Effector memory CD8-positive, alpha-beta T cell (primary cell): ENCODE results near the gene SEC14L1.
A peak's percentile ranks its signal among the peaks of the same experiment; 100 is the strongest.

Experiments used
- ATAC-seq: fragments of 150-1000 bp; cut with Tn5 transposase; replicated peaks from 2 replicates; pipeline ENCODE4 v1.10.0; 2021; ENCODE audit warnings: mild to moderate bottlenecking, moderate library complexity
- DNase-seq, 3 experiments: peaks; one replicate each; pipeline ENCODE4 v3.0.0; 2021
- H3K27ac Mint-ChIP-seq, 2 donors: one replicate each; pipeline ENCODE4 v1.8.0; 2022; ENCODE audit warnings: mild to moderate bottlenecking in 2 of 2, mixed read lengths in 2 of 2, moderate library complexity in 2 of 2
- H3K27me3 Mint-ChIP-seq, 2 donors: one replicate each; pipeline ENCODE4 v1.8.0; 2022; ENCODE audit warnings: mixed read lengths in 2 of 2
- H3K36me3 Mint-ChIP-seq: one replicate; pipeline ENCODE4 v1.8.0; 2022; ENCODE audit warnings: mild to moderate bottlenecking, moderate library complexity, mixed read lengths; ENCODE audit not compliant: insufficient read depth
- H3K4me1 Mint-ChIP-seq, 2 donors: one replicate each; pipeline ENCODE4 v1.8.0; 2022; ENCODE audit warnings: low read depth in 2 of 2, mixed read lengths in 2 of 2
- H3K4me3 Mint-ChIP-seq, 2 donors: one replicate each; pipeline ENCODE4 v1.8.0; 2022; ENCODE audit warnings: mild to moderate bottlenecking in 2 of 2, mixed read lengths in 2 of 2, moderate library complexity in 2 of 2
- H3K9me3 Mint-ChIP-seq, 2 donors: one replicate each; pipeline ENCODE4 v1.8.0; 2022; ENCODE audit warnings: mixed read lengths in 2 of 2

SEC14L1 gene

GRCh38 chr17:77124192-77124889, 16.4 kb upstream of the SEC14L1 start:
- no peaks in the 10 kb centered on the region for H3K9me3 Mint-ChIP-seq
- no peak for ATAC-seq
- H3K4me3 Mint-ChIP-seq: no peak overlapping the region
- peaks cover 8 to 10% of the 10 kb centered on the region in 2 donors for H3K4me1 Mint-ChIP-seq
- H3K36me3 Mint-ChIP-seq: peaks cover 8% of the 10 kb centered on the region
- H3K27me3 Mint-ChIP-seq: no peaks in the 10 kb centered on the region
- no peak overlapping the region for H3K27ac Mint-ChIP-seq
- DNase-seq: no peak

- DNase-seq (no peak), ATAC-seq (no peak)
- Mint-ChIP-seq H3K36me3 (peaks cover 8% of the 10 kb centered on the region), H3K27me3 (no peaks in the 10 kb centered on the region), H3K9me3 (no peaks in the 10 kb centered on the region), H3K27ac (no peak overlapping the region), H3K4me1 (peaks cover 10% of the 10 kb centered on the region in 2 donors), H3K4me3 (no peak overlapping the region)
Measured at GRCh38 chr17:77125432-77125901, 15.3 kb upstream of the SEC14L1 start.

GRCh38 chr17:77126519-77126918, 14.2 kb upstream of the SEC14L1 start:
- H3K9me3 Mint-ChIP-seq: no peaks in the 10 kb centered on the region
- H3K27ac Mint-ChIP-seq: no peak overlapping the region
- no peak overlapping the region for H3K4me3 Mint-ChIP-seq
- no peaks in the 10 kb centered on the region for H3K27me3 Mint-ChIP-seq
- ATAC-seq: no peak
- H3K4me1 Mint-ChIP-seq: peaks cover 10% of the 10 kb centered on the region in 2 donors
- peaks cover 8% of the 10 kb centered on the region for H3K36me3 Mint-ChIP-seq
- DNase-seq: no peak

- H3K27me3 Mint-ChIP-seq: no peaks in the 10 kb centered on the region
- H3K36me3 Mint-ChIP-seq: peaks cover 8% of the 10 kb centered on the region
- peak overlapping the region; percentile 90 to 94 for H3K27ac Mint-ChIP-seq
- H3K9me3 Mint-ChIP-seq: no peaks in the 10 kb centered on the region
- peaks cover 10% of the 10 kb centered on the region in 2 donors for H3K4me1 Mint-ChIP-seq
- peak overlapping the region; percentile 49 to 76 for H3K4me3 Mint-ChIP-seq
- ATAC-seq: peak; percentile 91
- DNase-seq: peak; percentile 67 to 71 (median 67)
Measured at GRCh38 chr17:77127735-77128361, 12.9 kb upstream of the SEC14L1 start.

GRCh38 chr17:77128896-77129567, 11.7 kb upstream of the SEC14L1 start:
- Mint-ChIP-seq H3K4me1 (peaks cover 10% of the 10 kb centered on the region in 2 donors), H3K27me3 (no peaks in the 10 kb centered on the region), H3K36me3 (peaks cover 8% of the 10 kb centered on the region), H3K9me3 (no peaks in the 10 kb centered on the region), H3K4me3 (no peak overlapping the region), H3K27ac (peak overlapping the region; percentile 90 to 94)
- DNase-seq (no peak), ATAC-seq (no peak)

GRCh38 chr17:77129568-77130301, 11.0 kb upstream of the SEC14L1 start:
- no peak overlapping the region for H3K4me3 Mint-ChIP-seq
- ATAC-seq: no peak

GRCh38 chr17:77130525-77130924, 10.2 kb upstream of the SEC14L1 start:
- ATAC-seq: no peak
- Mint-ChIP-seq H3K4me1 (peaks cover 10% of the 10 kb centered on the region in 2 donors), H3K36me3 (peaks cover 8% of the 10 kb centered on the region), H3K27me3 (no peaks in the 10 kb centered on the region), H3K9me3 (no peaks in the 10 kb centered on the region), H3K27ac (no peak overlapping the region), H3K4me3 (no peak overlapping the region)
- DNase-seq: no peak

More at GRCh38 chr17:77129568-77130301, 11.0 kb upstream of the SEC14L1 start:
- Mint-ChIP-seq H3K36me3 (peaks cover 8% of the 10 kb centered on the region), H3K4me1 (peaks cover 10% of the 10 kb centered on the region in 2 donors), H3K27ac (peak overlapping the region in 1 of 2 donors; percentile 55), H3K9me3 (no peaks in the 10 kb centered on the region), H3K27me3 (no peaks in the 10 kb centered on the region)
- DNase-seq: no peak

GRCh38 chr17:77131904-77132303, 8.9 kb upstream of the SEC14L1 start:
- Mint-ChIP-seq H3K9me3 (no peaks in the 10 kb centered on the region), H3K27me3 (no peaks in the 10 kb centered on the region), H3K36me3 (peaks cover 10% of the 10 kb centered on the region), H3K4me3 (no peak overlapping the region), H3K27ac (no peak overlapping the region), H3K4me1 (peaks cover 10 to 14% of the 10 kb centered on the region in 2 donors)
- ATAC-seq (no peak), DNase-seq (no peak)

- H3K9me3 Mint-ChIP-seq: no peaks in the 10 kb centered on the region
- no peak for ATAC-seq
- peaks cover 8% of the 10 kb centered on the region for H3K36me3 Mint-ChIP-seq
- H3K4me1 Mint-ChIP-seq: peaks cover 8 to 14% of the 10 kb centered on the region in 2 donors
- H3K27ac Mint-ChIP-seq: no peak overlapping the region
- no peak for DNase-seq
- H3K27me3 Mint-ChIP-seq: no peaks in the 10 kb centered on the region
- no peak overlapping the region for H3K4me3 Mint-ChIP-seq
Measured at GRCh38 chr17:77132411-77133086, 8.2 kb upstream of the SEC14L1 start.

GRCh38 chr17:77133087-77133638, 7.6 kb upstream of the SEC14L1 start:
- DNase-seq: no peak
- H3K4me3 Mint-ChIP-seq: no peak overlapping the region
- H3K27ac Mint-ChIP-seq: no peak overlapping the region
- no peaks in the 10 kb centered on the region for H3K27me3 Mint-ChIP-seq
- H3K9me3 Mint-ChIP-seq: no peaks in the 10 kb centered on the region
- H3K36me3 Mint-ChIP-seq: peaks cover 3% of the 10 kb centered on the region
- ATAC-seq: no peak
- H3K4me1 Mint-ChIP-seq: peaks cover 7 to 14% of the 10 kb centered on the region in 2 donors

- Mint-ChIP-seq H3K27ac (no peak overlapping the region), H3K9me3 (no peaks in the 10 kb centered on the region), H3K4me3 (no peak overlapping the region), H3K4me1 (peaks cover 9 to 16% of the 10 kb centered on the region in 2 donors), H3K36me3 (peaks cover 13% of the 10 kb centered on the region), H3K27me3 (no peaks in the 10 kb centered on the region)
- DNase-seq: no peak
- no peak for ATAC-seq
Measured at GRCh38 chr17:77136420-77136767, 4.4 kb upstream of the SEC14L1 start.

- no peaks in the 10 kb centered on the region for H3K9me3 Mint-ChIP-seq
- no peak overlapping the region for H3K4me3 Mint-ChIP-seq
Measured at GRCh38 chr17:77137111-77137510, 3.7 kb upstream of the SEC14L1 start.

More at GRCh38 chr17:77137111-77137510, 3.7 kb upstream of the SEC14L1 start:
- peaks cover 15 to 23% of the 10 kb centered on the region in 2 donors for H3K4me1 Mint-ChIP-seq
- DNase-seq: no peak
- ATAC-seq: no peak
- H3K36me3 Mint-ChIP-seq: peaks cover 18% of the 10 kb centered on the region
- H3K27ac Mint-ChIP-seq: no peak overlapping the region
- no peaks in the 10 kb centered on the region for H3K27me3 Mint-ChIP-seq
